Measurements from ENCODE around the gene SOWAHA.

DNA sequence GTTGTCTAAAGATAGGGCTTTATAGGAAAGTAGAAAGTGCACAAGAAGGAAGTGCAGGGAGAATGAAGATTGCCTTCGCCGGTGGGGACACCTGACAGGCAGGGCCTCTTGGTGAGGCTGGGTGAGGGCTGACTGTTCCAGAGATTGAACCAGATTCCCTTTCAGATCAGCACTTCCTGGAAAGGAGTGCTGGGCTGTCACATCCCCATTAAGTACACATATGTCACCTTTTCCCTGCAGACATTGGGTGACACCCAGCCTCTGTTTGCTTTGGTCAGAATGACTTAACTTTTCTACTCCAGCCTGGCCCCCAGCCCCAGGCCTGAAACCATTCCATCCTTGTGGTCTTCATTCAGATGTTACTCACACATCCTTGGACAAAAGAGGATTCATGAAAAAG lies 24.8 kb downstream of the SOWAHA start:
- TF ChIP-seq, protein P1, sequence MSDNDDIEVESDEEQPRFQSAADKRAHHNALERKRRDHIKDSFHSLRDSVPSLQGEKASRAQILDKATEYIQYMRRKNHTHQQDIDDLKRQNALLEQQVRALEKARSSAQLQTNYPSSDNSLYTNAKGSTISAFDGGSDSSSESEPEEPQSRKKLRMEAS (IDR thresholded peaks at IDR 0.05) = no peak
- no peak for TF ChIP-seq EP300 (IDR thresholded peaks at IDR 0.05; ENCODE audit: borderline replicate concordance)
- no peak for TF ChIP-seq RAD21 (IDR thresholded peaks at IDR 0.05; ENCODE audit: low read depth)
- no peak for TF ChIP-seq CEBPB (IDR thresholded peaks at IDR 0.05)
- no peak for TF ChIP-seq EGR1 (IDR thresholded peaks at IDR 0.05)
- TF ChIP-seq REST (IDR thresholded peaks at IDR 0.05; ENCODE audit: low read depth) = no peak
- TF ChIP-seq YY1 (IDR thresholded peaks at IDR 0.05; ENCODE audit: low read depth) = no peak
- no peak for TF ChIP-seq TAF1 (IDR thresholded peaks at IDR 0.05; ENCODE audit: low read depth)
- TF ChIP-seq CREB1 (IDR thresholded peaks at IDR 0.05; ENCODE audit: low read depth) = no peak
